ENCODE data around the gene LRRC32.

DNA sequence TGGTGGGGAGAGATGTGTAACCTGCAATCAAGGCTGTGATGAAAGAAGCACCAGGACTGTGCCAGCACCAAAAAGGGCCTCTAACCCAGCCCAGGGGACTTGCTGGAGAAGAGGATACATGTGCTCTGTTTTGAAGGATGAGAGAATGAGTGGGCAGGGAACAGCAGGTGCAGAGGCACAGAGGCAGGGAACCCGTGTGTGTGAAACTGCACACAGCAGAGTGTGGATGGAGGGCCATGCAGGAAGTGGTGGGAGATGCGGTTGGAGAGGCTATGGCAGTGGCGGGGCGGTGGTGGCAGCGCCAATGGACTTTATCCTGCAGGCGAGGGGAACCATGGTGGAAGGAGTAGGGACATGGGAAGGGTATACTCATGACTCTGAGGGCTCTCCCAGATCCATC is 25.2 kb upstream of the LRRC32 start:
- TF ChIP-seq, protein P1, sequence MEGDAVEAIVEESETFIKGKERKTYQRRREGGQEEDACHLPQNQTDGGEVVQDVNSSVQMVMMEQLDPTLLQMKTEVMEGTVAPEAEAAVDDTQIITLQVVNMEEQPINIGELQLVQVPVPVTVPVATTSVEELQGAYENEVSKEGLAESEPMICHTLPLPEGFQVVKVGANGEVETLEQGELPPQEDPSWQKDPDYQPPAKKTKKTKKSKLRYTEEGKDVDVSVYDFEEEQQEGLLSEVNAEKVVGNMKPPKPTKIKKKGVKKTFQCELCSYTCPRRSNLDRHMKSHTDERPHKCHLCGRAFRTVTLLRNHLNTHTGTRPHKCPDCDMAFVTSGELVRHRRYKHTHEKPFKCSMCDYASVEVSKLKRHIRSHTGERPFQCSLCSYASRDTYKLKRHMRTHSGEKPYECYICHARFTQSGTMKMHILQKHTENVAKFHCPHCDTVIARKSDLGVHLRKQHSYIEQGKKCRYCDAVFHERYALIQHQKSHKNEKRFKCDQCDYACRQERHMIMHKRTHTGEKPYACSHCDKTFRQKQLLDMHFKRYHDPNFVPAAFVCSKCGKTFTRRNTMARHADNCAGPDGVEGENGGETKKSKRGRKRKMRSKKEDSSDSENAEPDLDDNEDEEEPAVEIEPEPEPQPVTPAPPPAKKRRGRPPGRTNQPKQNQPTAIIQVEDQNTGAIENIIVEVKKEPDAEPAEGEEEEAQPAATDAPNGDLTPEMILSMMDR (conservative IDR thresholded peaks at IDR 0.05; ENCODE audit: low read length): no peak
- TF ChIP-seq EZH2phosphoT487 (IDR thresholded peaks at IDR 0.05; ENCODE audit: borderline replicate concordance, low read depth, low read length): no peak

Measured in OCI-LY7 (cell line).